Non-pigmented ciliary epithelial cell (primary cell): ENCODE measurements around the gene SLC25A33.

ENCODE experiments used
- DNase-seq: peaks from one replicate; pipeline ENCODE4 v3.0.0-alpha.2; 2010; ENCODE audit warnings: low read depth

The SLC25A33 gene

DNA sequence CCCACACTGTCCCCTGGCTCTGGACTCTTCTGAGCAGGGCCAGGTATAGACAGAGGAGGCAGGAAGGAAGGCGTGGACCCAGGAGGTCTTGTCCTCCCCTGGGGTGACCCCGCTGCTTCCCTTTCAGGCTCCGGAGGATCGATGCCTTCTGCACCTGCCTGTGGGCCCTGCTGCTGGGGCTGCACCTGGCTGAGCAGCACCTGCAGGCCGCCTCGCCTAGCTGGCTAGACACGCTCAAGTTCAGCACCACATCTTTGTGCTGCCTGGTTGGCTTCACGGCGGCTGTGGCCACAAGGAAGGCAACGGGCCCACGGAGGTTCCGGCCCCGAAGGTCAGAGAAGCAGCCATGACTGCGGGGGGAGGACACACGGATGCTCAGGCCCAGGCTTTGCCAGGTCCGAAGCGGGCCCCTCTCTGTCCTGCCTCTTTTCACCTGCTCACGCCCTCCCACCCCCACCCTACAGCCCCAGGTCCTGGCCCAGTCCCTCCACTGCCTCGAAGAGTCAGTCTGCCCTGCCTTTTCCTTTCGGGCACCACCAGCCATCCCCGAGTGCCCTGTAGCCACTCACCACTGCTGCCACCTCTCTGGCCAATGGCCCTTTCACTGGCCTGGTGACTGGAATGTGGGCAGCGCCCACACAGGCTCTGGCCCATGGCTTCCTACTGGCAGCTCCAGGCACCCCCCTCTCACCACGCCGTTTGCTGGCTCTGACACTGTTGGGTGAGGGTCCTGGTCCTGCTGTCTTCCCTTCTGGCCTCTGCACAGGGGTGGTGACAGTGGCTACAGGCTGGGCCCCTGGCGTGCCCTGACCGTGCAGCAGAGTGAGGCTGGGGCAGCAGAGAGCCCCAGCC lies 62.9 kb downstream of the SLC25A33 start:
- no peak for DNase-seq

DNA sequence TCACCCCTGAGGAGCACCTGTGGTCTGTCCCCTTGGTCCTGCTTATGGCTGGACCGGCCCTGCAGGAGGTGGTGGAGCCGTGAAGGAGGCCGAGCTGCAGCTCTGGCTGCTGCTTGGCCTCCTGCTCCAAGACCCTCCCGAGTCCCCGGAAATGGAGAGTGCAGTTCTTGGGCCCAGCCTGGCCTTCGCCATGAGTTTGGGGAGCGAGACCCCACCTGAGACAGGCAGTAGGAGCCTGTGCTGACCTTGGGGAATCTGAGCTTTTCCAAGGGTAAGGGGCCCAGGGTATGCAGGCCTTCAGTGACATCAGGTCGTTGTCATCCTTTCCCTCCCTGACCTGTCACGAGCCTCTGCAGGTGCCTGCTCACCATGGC lies 63.5 kb downstream of the SLC25A33 start:
- DNase-seq = no peak

DNA sequence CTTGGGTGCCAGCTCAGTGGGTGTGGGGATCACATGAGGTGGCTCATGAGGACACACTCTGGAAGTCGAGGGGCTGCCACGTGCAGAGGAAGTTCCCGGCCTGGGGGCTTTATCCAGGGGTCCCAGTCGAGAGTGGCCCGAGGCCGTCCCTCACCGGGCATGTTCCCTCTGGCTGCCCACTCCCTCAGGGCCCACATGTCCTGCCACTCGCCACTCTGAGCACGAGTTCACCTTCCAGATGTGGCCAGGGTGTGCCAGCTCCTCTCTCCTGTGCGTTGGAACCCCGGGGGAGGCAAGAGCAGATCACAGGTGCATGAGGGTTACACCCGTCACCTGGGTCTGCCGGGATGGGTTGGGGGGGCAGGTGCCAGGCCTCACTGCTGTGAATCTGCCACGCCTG lies 64.0 kb downstream of the SLC25A33 start:
- no peak for DNase-seq

DNA sequence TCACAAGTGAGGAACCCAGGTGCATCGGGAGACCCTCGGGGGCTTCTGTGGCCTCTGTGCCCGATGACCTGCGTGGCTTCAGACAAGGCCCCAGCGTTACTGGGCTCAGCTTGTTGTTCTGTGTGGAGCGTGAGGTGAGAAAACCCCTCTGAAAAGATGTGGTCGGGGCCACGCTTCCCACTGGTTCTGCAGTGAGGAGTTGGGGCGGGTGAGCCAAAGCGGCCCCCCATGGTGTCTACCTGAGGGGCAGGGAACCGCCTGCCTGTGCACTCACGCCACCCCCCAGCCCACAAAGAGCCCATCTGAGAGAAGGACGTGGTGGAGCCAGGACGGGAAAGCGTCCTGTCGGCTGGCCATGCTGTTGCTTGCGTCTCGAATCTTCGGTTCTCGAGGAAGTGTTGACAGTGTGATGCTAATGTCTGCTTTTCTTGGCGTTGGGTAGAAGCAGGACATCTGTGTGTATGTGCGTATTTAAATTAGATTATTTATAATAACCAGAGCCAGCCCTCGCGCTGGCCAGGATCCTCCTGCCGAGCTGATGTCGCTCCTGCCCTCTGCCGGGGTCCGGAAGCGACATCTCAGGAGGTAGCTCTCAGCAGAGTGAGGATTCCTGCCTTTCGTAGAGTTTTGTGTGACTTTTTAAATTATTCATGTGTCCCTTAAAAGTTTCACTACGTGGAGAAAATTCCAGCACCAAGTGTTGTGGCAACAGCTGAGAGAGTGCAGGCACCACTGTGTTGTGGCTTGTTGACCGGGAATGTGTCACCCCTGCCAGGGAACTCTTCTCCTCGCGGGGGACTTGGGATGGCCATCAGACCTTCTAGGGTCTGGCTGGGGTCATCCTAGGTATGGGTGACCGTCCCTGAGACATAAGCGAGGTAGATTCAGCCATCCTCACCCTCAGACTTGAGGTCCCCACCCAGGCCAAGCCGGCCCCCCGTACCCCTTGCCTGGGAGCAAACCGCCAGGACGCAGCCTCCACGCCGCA lies 64.8 kb downstream of the SLC25A33 start:
- no peak for DNase-seq

DNA sequence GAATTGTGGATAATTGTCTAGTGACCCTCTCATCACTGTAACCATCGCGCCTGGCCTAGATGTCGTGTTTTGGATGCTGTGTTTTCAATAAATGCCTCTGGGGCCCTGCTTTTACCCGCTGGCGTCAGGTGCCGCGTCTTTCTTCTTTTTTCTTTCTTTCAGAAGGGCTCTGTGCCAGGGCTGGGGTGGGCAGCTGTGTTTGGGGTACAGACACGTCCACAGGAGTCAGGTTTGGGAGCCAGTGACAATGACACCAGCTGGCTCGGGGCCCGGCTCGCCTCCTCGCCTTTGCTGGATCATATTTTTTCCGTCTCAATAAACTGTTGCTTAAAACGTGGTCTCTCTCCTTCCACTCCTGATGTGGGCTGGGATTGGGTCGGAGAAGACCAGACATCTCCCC lies 65.6 kb downstream of the SLC25A33 start:
- DNase-seq = no peak

- no peak for DNase-seq
Measured at GRCh38 chr1:9605946-9606455, 66.7 kb downstream of the SLC25A33 start.

DNA sequence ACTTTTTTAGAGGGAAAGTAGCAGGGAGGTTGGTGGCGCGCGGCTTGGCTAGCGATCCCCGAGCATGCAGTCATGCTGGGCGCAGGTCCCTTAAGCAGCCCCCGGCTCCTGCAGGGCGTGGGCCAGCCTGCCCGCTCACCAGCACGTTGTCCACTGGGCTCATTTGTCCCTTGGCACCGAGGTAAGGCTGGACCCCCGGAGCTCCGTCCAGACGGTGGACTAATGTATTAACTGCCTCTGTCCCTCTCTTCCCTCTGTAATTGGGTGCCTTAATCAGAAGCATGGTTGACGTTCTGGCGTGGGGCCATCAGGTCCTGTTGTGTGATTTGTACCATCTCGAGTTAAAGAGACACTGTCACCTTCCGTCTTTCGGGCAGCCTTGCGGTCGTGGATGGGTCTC lies 67.2 kb downstream of the SLC25A33 start:
- DNase-seq = no peak

GRCh38 chr1:9606948-9607347 lies 67.7 kb downstream of the SLC25A33 start:
- no peak for DNase-seq

- DNase-seq = no peak
Measured at GRCh38 chr1:9607352-9607751, 68.1 kb downstream of the SLC25A33 start.

DNA sequence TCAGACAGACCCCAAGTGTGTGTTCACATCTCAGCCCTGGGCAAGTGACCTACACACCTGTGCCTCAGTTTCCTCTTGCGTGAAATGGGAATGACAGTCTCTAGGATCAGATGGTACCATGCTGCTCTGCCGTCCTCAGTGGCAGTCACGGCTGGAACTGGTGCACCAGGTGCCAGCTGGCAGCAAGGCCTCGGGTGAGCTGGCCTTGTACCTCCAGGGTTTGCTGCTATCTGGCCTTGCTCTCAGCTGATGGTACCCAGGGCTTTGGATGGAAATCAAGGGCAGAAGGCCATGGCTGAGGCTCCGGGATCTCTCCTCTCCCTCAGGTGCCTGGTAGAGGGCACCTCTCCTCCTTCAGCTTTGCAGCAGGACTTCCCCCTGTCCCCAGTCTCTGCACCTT lies 70.7 kb downstream of the SLC25A33 start:
- no peak for DNase-seq

GRCh38 chr1:9610548-9610947 lies 71.3 kb downstream of the SLC25A33 start:
- DNase-seq = no peak

DNA sequence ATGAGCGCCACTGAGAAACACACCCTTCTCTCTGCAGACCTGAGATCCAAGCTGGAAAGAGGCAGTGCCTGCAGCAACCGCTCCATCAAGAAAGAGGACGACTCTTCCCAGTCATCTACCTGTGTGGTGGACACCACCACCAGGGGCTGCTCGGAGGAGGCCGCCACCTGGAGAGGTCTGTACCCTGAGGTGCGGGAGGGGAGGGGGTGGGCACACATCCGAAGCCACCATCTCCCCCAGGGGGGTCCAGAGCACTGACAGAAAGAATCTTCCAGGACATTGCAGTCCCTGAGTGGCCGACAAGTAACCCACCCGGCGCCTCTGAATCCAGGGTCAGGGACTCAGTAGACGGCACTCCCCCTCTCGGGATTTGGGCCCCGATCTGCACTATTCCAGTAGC lies 72.5 kb downstream of the SLC25A33 start:
- DNase-seq = no peak

DNA sequence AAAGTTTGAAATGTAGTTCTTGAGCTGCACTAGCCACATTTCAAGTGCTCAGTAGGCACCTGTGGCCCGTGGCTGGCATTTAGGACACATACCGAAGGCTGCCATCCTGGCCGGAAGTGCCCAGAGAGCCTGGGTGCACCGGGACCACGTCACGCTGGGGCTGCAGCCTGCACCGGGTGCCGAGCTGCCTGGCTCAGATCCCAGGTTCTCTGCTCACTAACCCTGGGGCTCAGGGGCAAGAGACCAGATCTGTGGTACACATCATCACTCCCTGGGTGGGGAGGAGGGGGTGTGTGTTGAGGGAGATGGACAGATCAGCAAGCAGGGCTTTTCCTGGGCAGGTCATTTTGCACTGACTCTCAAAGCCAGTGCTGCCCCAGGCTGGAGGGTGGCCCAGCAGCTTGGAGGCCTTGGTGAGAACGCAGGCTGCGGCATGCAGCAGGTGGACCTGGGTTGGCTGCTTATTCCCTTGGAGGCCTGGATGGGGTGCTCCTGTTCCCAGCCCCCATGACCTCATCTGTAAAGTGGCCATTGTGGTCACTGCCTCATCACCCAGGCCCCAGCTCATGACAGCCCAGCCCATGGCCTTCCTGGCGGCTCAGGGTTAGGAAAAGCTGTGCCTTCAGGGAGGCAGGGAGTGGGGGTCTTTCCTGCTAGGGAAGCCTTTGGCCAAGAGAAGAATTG lies 73.0 kb downstream of the SLC25A33 start:
- DNase-seq = no peak

DNA sequence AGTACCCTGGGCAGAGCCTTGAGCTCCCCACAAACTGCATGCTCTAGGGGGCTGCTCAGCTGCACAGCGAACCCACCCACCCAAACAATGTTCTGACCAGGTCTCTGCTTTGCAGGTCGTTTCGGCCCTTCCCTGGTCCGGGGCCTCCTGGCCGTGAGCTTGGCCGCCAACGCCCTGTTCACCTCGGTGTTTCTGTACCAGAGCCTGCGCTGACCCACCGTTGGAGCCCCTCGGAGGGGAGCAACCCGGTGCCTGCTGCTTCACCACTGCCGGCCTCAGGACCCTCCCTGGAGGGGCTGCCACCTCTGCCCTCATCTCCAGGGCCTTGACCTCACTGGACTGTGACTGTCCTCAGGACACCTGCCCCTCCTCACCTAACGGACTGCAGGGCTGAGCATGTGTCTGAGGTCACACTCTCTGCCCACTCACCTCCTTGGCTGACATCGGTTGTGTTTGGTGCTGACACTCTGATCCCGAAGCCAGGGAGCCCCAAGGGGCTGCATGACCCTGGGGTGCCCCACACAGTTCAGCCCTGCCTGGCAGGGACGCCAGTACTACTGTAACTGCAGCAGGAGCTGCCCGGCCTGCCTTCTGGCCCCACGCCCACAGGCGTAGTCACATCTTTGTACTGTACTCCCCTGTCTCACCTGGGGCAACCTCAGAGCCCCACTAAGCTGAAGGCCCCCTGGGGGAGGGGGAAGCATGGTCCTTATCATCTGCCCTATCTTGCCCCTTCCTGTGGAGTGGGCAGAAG lies 73.8 kb downstream of the SLC25A33 start:
- no peak for DNase-seq

DNA sequence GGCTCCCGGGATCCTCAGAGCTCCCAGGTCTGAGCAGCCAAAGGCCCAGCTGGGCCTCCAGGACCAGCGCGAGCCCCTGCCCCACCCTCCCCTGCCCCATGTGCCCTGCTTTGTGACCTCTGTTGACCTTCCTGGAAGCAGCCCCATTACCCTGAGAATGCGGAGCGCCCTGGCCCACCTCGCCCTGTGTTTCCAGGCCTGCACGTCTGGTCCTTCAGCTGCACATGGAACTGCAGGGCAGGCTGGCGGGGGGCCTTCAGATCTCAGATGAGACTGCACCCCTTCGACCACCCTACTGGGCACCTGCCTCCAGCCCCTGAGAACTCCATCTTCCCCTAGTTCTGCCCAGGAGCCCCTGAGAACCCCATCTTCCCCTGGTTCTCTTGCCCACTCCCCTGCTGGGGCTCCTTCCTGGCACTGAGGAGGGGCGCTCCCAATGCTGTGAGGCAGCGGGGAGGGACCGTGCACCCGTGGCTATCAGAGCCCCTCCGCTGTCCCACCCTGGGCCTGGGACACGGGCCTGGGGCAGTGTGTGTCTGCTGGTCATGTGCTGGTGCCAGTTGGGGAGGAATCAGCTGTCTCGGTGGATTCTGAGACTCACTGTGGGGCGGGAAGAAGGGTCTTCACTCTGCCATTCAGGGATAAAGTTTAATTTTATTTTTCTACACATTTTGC lies 74.5 kb downstream of the SLC25A33 start:
- DNase-seq = no peak

GRCh38 chr1:9615316-9616063 lies 76.2 kb downstream of the SLC25A33 start:
- DNase-seq = no peak

GRCh38 chr1:9618909-9619679 lies 79.8 kb downstream of the SLC25A33 start:
- no peak for DNase-seq

- DNase-seq = no peak
Measured at GRCh38 chr1:9621032-9621431, 81.8 kb downstream of the SLC25A33 start.

DNA sequence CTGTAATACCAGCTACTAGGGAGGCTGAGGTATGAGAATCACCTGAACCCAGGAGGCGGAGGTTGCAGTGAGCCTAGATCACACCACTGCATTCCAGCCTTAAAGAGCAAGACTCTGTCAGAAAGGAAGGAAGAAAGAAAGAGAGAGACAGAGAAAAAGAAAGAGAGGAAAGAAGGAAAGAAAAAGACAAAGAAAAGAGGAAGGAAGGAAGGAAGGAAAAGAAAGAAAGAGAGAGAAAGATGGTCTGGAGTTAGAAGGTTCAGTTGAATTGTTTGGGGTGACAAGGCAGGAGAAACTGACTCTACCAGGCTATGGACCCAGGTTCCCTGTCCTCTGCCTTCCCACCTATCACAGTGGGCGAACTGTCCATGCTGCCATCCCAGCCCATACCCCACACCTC lies 84.8 kb downstream of the SLC25A33 start:
- no peak for DNase-seq
